Keratinocyte (primary cell): Measurements from ENCODE around the gene ENDOD1. TPM values are rescaled to one million over a fixed set of nuclear protein-coding genes. Genes with fewer than 3 reads are reported as not detected.

ENCODE experiments used
- DNase-seq: peaks from one replicate; pipeline ENCODE4 v3.0.0-alpha.2; 2011; ENCODE audit warnings: low read depth, missing footprints, low spot score
- FAIRE-seq: peaks from 2 replicates; lab custom pipeline; 2011; peaks lifted over from hg19 to GRCh38; lab: Jason Lieb, UNC
- H2AFZ ChIP-seq: 2 replicates; pipeline ENCODE4 v1.6.0; 2012; ENCODE audit warnings: low read length, control low read depth, inconsistent platforms; ENCODE audit not compliant: control insufficient read depth
- H3K27ac ChIP-seq: 2 replicates; pipeline ENCODE4 v1.5.1; 2011; ENCODE audit warnings: low read length; ENCODE audit not compliant: control insufficient read depth, insufficient read depth
- H3K27me3 ChIP-seq: 3 replicates; pipeline ENCODE4 v1.6.0; 2011; ENCODE audit warnings: low read length; ENCODE audit not compliant: control insufficient read depth, insufficient read depth; ENCODE audit errors: extremely low read depth
- H3K36me3 ChIP-seq, 2 experiments: 2 replicates in 1 of 2; 3 replicates in 1 of 2; pipeline ENCODE4 v1.5.1; 2011; ENCODE audit warnings: low read length in 2 of 2, mild to moderate bottlenecking in 1 of 2; ENCODE audit not compliant: control insufficient read depth in 2 of 2, insufficient read depth in 2 of 2; ENCODE audit errors: extremely low read depth in 1 of 2
- H3K4me1 ChIP-seq: 3 replicates; pipeline ENCODE4 v1.5.1; 2011; ENCODE audit warnings: low read length; ENCODE audit not compliant: control insufficient read depth, insufficient read depth; ENCODE audit errors: extremely low read depth
- H3K4me2 ChIP-seq: 3 replicates; pipeline ENCODE4 v1.6.0; 2011; ENCODE audit warnings: low read depth, low read length; ENCODE audit not compliant: control insufficient read depth, insufficient read depth; ENCODE audit errors: extremely low read depth
- H3K4me3 ChIP-seq, 3 experiments: fragments of 200-600 bp in 1 of 3; sonication (generic) in 1 of 3; 2 replicates in 2 of 3; 3 replicates in 1 of 3; pipeline ENCODE4 v1.5.1; 2011 to 2016; ENCODE audit warnings: low read length in 3 of 3, mild to moderate bottlenecking in 3 of 3, control low read depth in 2 of 3, inconsistent platforms in 1 of 3, low read depth in 1 of 3, mixed read lengths in 1 of 3, mixed run types in 1 of 3, moderate library complexity in 1 of 3; ENCODE audit not compliant: control insufficient read depth in 2 of 3, insufficient read depth in 2 of 3; ENCODE audit errors: extremely low read depth in 1 of 3
- H3K79me2 ChIP-seq: 2 replicates; pipeline ENCODE4 v1.6.0; 2012; ENCODE audit warnings: low read length; ENCODE audit not compliant: control insufficient read depth, insufficient read depth
- H3K9ac ChIP-seq: 3 replicates; pipeline ENCODE4 v1.6.0; 2011; ENCODE audit warnings: low read length; ENCODE audit not compliant: control insufficient read depth, insufficient read depth; ENCODE audit errors: extremely low read depth
- H3K9me1 ChIP-seq: 3 replicates; pipeline ENCODE4 v1.6.0; 2011; ENCODE audit warnings: low read length; ENCODE audit not compliant: control insufficient read depth, insufficient read depth; ENCODE audit errors: extremely low read depth
- H3K9me3 ChIP-seq: 2 replicates; pipeline ENCODE4 v1.5.1; 2012; ENCODE audit warnings: low read depth, low read length; ENCODE audit not compliant: control insufficient read depth
- H4K20me1 ChIP-seq: 3 replicates; pipeline ENCODE4 v1.6.0; 2011; ENCODE audit warnings: low read length; ENCODE audit not compliant: control insufficient read depth, insufficient read depth; ENCODE audit errors: extremely low read depth
- EZH2 ChIP-seq: IDR thresholded peaks from one replicate; pipeline ENCODE4 v1.6.1; 2012; ENCODE audit warnings: inconsistent platforms, mild to moderate bottlenecking, low read length, moderate library complexity
- dilution Hi-C: fragments of 300-500 bp; cut with MboI; formaldehyde crosslinking; loops from one replicate; pipeline ENCODE4 v1.7.0; 2020; ENCODE audit warnings: low sequenced_read_pairs; ENCODE audit not compliant: extremely low pct_ligation_motif_present
- polyA plus RNA-seq, 5 experiments: library from polyadenylated mRNA; depleted of rRNA in 3 of 5; stranded (reverse) in 3 of 5; stranded (forward) in 1 of 5; unstranded in 1 of 5; fragments of >200 nt; gene quantifications; 1 replicate in 1 of 5; 2 replicates in 3 of 5; 3 replicates in 1 of 5; pipeline versions ENCODE4 v1.2.1 to v1.2.3, GENCODE V29; 2011 to 2012; ENCODE audit warnings: missing spikeins in 2 of 5, low read depth in 1 of 5, low replicate concordance in 1 of 5
- TF ChIP-seq, protein P1 (sequence below), 3 experiments: IDR thresholded peaks in 1 of 3; conservative IDR thresholded peaks in 1 of 3; optimal IDR thresholded peaks in 1 of 3; 2 replicates in 2 of 3; 3 replicates in 1 of 3; pipeline versions ENCODE3 to v1.5.1; 2011; ENCODE audit warnings: low read length in 3 of 3, mild to moderate bottlenecking in 3 of 3, moderate library complexity in 2 of 3, control low read depth in 1 of 3, inconsistent platforms in 1 of 3; ENCODE audit not compliant: insufficient read depth in 2 of 3; ENCODE audit errors: extremely low read depth in 1 of 3

ENDOD1 gene
- polyA plus RNA-seq, 1 donor (not counting 4 experiments of a cell fraction or from before 2014, with no cell fraction given), result 27.2 TPM

DNA sequence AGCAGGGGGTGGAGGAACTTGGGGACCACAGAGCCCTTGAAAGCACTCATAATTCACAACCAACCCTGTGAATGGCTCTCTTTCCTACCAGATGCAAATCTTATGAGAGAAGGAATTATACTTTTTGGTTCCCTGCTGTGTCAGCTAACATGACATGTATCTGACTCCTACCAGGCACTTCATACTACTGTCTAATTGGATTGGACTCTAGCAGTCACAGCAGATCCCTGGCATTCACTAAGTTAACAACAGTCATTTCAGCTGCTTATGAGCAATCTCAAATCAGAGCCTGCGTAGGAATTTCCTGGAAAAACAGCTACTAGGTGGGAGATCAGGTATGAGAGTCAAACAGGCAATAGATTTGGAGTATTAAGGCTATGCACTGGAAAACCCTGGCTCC is 11.1 kb upstream of the ENDOD1 start:
- no peak overlapping the region for H3K27ac ChIP-seq
- H3K4me2 ChIP-seq, result no peak overlapping the region
- no peaks in the 10 kb centered on the region for H3K9me3 ChIP-seq
- no peaks in the 10 kb centered on the region for H3K36me3 ChIP-seq
- H3K4me1 ChIP-seq, result peaks cover 16% of the 10 kb centered on the region
- FAIRE-seq (no peak), DNase-seq (no peak)
- no peak overlapping the region for H3K9ac ChIP-seq
- no peak overlapping the region for H2AFZ ChIP-seq
- no peak for TF ChIP-seq EZH2
- no peak overlapping the region for H3K4me3 ChIP-seq
- dilution Hi-C loops, result no loop called here
- H3K27me3 ChIP-seq, result no peaks in the 10 kb centered on the region
- no peaks in the 10 kb centered on the region for H3K79me2 ChIP-seq
- no peaks in the 10 kb centered on the region for H4K20me1 ChIP-seq
- no peaks in the 10 kb centered on the region for H3K9me1 ChIP-seq

DNA sequence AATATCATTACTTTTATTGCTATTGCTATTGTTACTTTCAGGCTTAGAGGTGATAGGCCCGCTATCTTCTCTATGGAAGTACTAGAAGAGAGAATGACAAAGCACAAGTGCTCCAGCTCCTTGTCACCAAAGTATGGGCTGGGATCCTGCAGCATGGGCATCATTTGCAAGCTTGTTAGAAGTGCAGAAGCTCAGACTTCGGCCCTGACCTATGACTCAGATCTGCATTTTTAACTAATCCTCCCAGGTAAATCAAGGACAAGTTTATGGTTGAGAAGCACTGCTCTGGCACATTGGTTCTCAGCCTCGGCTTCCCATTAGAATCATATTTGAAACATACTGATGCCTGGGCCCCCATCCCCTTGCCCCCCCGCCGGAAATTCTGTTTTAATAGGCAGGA is 8.6 kb upstream of the ENDOD1 start:
- Histone ChIP-seq H3K4me2 (no peak overlapping the region), H2AFZ (no peak overlapping the region), H4K20me1 (no peaks in the 10 kb centered on the region), H3K27me3 (no peaks in the 10 kb centered on the region), H3K9me1 (no peaks in the 10 kb centered on the region), H3K4me3 (no peak overlapping the region), H3K9ac (no peak overlapping the region), H3K9me3 (no peaks in the 10 kb centered on the region), H3K79me2 (no peaks in the 10 kb centered on the region), H3K4me1 (peaks cover 16% of the 10 kb centered on the region), H3K36me3 (no peaks in the 10 kb centered on the region), H3K27ac (no peak overlapping the region)
- TF ChIP-seq, protein P1, sequence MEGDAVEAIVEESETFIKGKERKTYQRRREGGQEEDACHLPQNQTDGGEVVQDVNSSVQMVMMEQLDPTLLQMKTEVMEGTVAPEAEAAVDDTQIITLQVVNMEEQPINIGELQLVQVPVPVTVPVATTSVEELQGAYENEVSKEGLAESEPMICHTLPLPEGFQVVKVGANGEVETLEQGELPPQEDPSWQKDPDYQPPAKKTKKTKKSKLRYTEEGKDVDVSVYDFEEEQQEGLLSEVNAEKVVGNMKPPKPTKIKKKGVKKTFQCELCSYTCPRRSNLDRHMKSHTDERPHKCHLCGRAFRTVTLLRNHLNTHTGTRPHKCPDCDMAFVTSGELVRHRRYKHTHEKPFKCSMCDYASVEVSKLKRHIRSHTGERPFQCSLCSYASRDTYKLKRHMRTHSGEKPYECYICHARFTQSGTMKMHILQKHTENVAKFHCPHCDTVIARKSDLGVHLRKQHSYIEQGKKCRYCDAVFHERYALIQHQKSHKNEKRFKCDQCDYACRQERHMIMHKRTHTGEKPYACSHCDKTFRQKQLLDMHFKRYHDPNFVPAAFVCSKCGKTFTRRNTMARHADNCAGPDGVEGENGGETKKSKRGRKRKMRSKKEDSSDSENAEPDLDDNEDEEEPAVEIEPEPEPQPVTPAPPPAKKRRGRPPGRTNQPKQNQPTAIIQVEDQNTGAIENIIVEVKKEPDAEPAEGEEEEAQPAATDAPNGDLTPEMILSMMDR (optimal IDR thresholded peaks at IDR 0.05 in 1 of 3, IDR thresholded peaks at IDR 0.05 in 1 of 3, conservative IDR thresholded peaks at IDR 0.05 in 1 of 3; ENCODE audit: extremely low read depth in 1 of 3, insufficient read depth in 2 of 3, low read length in 3 of 3), result no peak
- TF ChIP-seq EZH2, result no peak
- dilution Hi-C loops, result no loop called here
- no peak for DNase-seq
- no peak for FAIRE-seq

DNA sequence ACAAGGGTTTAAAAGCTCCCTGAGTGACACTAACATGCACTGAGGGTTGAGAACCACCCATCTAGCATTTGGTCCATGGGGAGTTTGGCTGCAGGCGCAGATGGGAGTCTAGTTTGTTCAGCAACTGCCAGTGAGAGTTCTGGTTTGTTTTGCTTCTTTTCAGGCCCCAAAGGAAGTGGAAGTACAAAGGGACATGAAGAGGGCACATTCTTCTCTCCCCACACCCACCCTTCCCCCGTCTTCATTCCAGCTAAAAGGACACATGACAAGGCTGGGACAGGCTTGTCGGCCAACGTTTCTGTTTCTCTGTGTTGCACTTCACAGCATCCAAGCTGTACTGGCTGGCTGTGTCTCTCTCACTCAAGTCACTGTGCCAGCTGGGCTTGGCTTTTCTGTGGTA is 8.2 kb upstream of the ENDOD1 start:
- TF ChIP-seq EZH2, result no peak
- TF ChIP-seq, protein P1 (optimal IDR thresholded peaks at IDR 0.05 in 1 of 3, IDR thresholded peaks at IDR 0.05 in 1 of 3, conservative IDR thresholded peaks at IDR 0.05 in 1 of 3; ENCODE audit: extremely low read depth in 1 of 3, insufficient read depth in 2 of 3, low read length in 3 of 3), result no peak
- Histone ChIP-seq H3K9me1 (no peaks in the 10 kb centered on the region), H2AFZ (no peak overlapping the region), H3K27me3 (no peaks in the 10 kb centered on the region), H4K20me1 (no peaks in the 10 kb centered on the region), H3K9ac (no peak overlapping the region), H3K27ac (no peak overlapping the region), H3K4me1 (peaks cover 15% of the 10 kb centered on the region), H3K79me2 (no peaks in the 10 kb centered on the region), H3K36me3 (no peaks in the 10 kb centered on the region), H3K4me3 (no peak overlapping the region), H3K9me3 (no peaks in the 10 kb centered on the region), H3K4me2 (no peak overlapping the region)
- DNase-seq, result no peak
- dilution Hi-C loops, result no loop called here
- no peak for FAIRE-seq
